ENCODE results near the gene GEMIN2. TPM values are rescaled to one million over a fixed set of nuclear protein-coding genes. Genes with fewer than 3 reads are reported as not detected.

Gene GEMIN2
- total and polyA plus RNA-seq, 12 donors, result 5.6 to 13.1 (median 7.9) TPM

GRCh38 chr14:39174560-39175444 is 60.7 kb downstream of the GEMIN2 start, which contains the start of gene PNN:
TSS of gene PNN (plus strand) at chr14:39175254. CDS start at chr14:39175280, 26 bp downstream.
- Histone ChIP-seq H3K27ac (peak within 1 kb of the TSS; percentile 65 to 96 (median 92)), H3K4me1 (peaks cover 0 to 31% (median 26%) of the 10 kb centered on the region in 9 donors), H3K9me3 (no peaks in the 10 kb centered on the region), H3K36me3 (peaks cover 0 to 39% (median 32%) of the 10 kb centered on the region in 9 donors), H3K4me3 (peak within 1 kb of the TSS; percentile 59 to 96 (median 83)), H3K27me3 (no peaks in the 10 kb centered on the region)
- TF ChIP-seq, protein P1, sequence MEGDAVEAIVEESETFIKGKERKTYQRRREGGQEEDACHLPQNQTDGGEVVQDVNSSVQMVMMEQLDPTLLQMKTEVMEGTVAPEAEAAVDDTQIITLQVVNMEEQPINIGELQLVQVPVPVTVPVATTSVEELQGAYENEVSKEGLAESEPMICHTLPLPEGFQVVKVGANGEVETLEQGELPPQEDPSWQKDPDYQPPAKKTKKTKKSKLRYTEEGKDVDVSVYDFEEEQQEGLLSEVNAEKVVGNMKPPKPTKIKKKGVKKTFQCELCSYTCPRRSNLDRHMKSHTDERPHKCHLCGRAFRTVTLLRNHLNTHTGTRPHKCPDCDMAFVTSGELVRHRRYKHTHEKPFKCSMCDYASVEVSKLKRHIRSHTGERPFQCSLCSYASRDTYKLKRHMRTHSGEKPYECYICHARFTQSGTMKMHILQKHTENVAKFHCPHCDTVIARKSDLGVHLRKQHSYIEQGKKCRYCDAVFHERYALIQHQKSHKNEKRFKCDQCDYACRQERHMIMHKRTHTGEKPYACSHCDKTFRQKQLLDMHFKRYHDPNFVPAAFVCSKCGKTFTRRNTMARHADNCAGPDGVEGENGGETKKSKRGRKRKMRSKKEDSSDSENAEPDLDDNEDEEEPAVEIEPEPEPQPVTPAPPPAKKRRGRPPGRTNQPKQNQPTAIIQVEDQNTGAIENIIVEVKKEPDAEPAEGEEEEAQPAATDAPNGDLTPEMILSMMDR (IDR thresholded peaks at IDR 0.05), result no peak
- DNase-seq (peak; percentile 94 to 98), ATAC-seq (peak; percentile 95 to 98 (median 97))
- 4% methylated on average over 56 of the region's 56 CpGs for WGBS, 2 donors
- intact Hi-C loops (cut with DNase I), result loop anchor here in 9 of 10 donors (1.0 to 10.0 kb wide), 12 partner anchors 63 to 258 kb away; partner anchors contain the start of genes FBXO33 (in 5 of the 9), SEC23A (in 4 of the 9) and GEMIN2 (in 1 of the 9)

DNA sequence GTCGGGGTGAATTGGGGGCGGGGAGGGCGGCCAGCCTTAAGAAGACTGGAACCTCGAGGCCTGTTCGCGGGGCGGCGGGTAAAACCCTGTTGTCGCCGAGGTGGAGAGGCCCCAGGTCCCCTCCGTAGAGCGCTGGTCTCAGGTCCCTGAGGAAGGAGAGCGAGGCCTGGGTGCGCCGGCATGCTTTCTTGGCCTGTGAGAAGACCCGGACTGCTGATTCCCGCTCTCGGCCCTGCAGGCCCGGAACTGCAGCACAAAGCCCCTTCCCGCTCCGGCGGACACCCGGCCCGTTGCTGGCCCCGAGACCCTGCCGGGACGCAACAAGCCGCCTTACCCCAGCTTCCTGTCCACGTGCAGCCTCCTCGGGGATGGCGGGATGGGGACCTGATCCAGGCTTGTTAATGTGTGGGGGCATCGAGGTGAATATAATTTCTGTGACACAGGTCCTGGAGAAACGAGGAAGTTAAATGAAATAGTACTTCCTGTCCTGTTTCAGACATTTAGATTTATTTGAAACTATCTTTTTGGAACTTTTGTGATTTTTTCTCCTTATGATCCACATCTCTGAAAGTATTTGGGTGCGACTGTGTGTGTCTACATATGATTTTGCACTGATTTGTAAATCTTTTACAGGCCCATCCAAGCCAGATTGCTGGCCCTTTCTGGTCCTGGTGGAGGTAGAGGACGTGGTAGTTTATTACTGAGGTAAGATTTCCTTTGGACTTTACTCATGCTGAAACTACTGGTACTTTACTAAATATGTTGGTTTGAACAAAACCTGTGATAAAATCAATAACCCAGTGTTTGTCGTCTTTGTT is 61.5 kb downstream of the GEMIN2 start:
- Histone ChIP-seq H3K27me3 (no peaks in the 10 kb centered on the region), H3K27ac (peak overlapping the region; percentile 65 to 96 (median 92)), H3K36me3 (peaks cover 0 to 47% (median 41%) of the 10 kb centered on the region in 9 donors), H3K9me3 (no peaks in the 10 kb centered on the region), H3K4me3 (peak overlapping the region; percentile 59 to 96 (median 83)), H3K4me1 (peaks cover 0 to 37% (median 26%) of the 10 kb centered on the region in 9 donors)
- ATAC-seq (peak; percentile 3 to 40 (median 26)), DNase-seq (no peak)
- 1% methylated on average over 35 to 36 of the region's 36 CpGs for WGBS, 2 donors
- TF ChIP-seq, protein P1 (IDR thresholded peaks at IDR 0.05), result no peak
- intact Hi-C loops (cut with DNase I), result loop anchor here in 7 of 10 donors (1.0 to 10.0 kb wide), 10 partner anchors 71 to 257 kb away; partner anchors contain the start of genes SEC23A (in 3 of the 7) and FBXO33 (in 2 of the 7)

- DNase-seq, result no peak
- H3K36me3 ChIP-seq, result peaks cover 0 to 56% (median 49%) of the 10 kb centered on the region in 9 donors
- TF ChIP-seq, protein P1 (IDR thresholded peaks at IDR 0.05), result no peak
- no peaks in the 10 kb centered on the region for H3K27me3 ChIP-seq
- ATAC-seq, result no peak
- no peaks in the 10 kb centered on the region for H3K9me3 ChIP-seq
- peaks cover 0 to 38% (median 21%) of the 10 kb centered on the region in 9 donors for H3K4me1 ChIP-seq
- H3K27ac ChIP-seq, result peak overlapping the region in 5 of 10 donors; percentile 79 to 96 (median 92)
- peak overlapping the region; percentile 59 to 96 (median 83) for H3K4me3 ChIP-seq
- WGBS, 2 donors, result 67 to 69% methylated on average over 5 of the region's 5 CpGs
- intact Hi-C loops (cut with DNase I), result loop anchor here in 5 of 10 donors (5.0 to 10.0 kb wide), 6 partner anchors 72 to 256 kb away; partner anchors contain the start of genes SEC23A (in 2 of the 5) and FBXO33 (in 1 of the 5)
Observed at GRCh38 chr14:39176263-39177167, 62.4 kb downstream of the GEMIN2 start.
